DND-41 (cell line): ENCODE data around the gene TXNDC16.

ENCODE experiments used
- ATAC-seq: fragments of 200-7000 bp; cut with Tn5 transposase; 3 replicates; pipeline ENCODE4 v1.9.1; 2021; ENCODE audit warnings: low read depth; ENCODE audit not compliant: insufficient read depth
- DNase-seq: peaks from one replicate; pipeline ENCODE4 v3.0.0-alpha.2; 2020
- H2AFZ ChIP-seq: 2 replicates; pipeline ENCODE4 v1.6.0; 2012; ENCODE audit warnings: low read depth, low read length
- H3K27ac ChIP-seq: 2 replicates; pipeline ENCODE4 v1.5.1; 2012; ENCODE audit warnings: low read length, inconsistent platforms
- H3K27me3 ChIP-seq: fragments of 200-600 bp; sonication (generic); 2 replicates; pipeline ENCODE4 v1.6.0; 2012; ENCODE audit warnings: low read length, mild to moderate bottlenecking, inconsistent platforms; ENCODE audit not compliant: insufficient read depth, poor library complexity
- H3K36me3 ChIP-seq: 2 replicates; pipeline ENCODE4 v1.5.1; 2012; ENCODE audit warnings: low read length, inconsistent platforms; ENCODE audit not compliant: insufficient read depth
- H3K4me1 ChIP-seq: 2 replicates; pipeline ENCODE4 v1.5.1; 2012; ENCODE audit warnings: mild to moderate bottlenecking, low read length; ENCODE audit not compliant: insufficient read depth
- H3K4me2 ChIP-seq: 2 replicates; pipeline ENCODE4 v1.6.0; 2012; ENCODE audit warnings: mild to moderate bottlenecking, moderate library complexity, low read length, inconsistent platforms; ENCODE audit not compliant: insufficient read depth
- H3K4me3 ChIP-seq, 2 experiments: fragments of 200-600 bp in 1 of 2; shearing (Covaris generic) in 1 of 2; 2 replicates each; pipeline ENCODE4 v1.5.1; 2012 to 2016; ENCODE audit warnings: inconsistent platforms in 2 of 2, low read length in 2 of 2, mild to moderate bottlenecking in 2 of 2, low read depth in 1 of 2, moderate library complexity in 1 of 2
- H3K79me2 ChIP-seq: 2 replicates; pipeline ENCODE4 v1.6.0; 2012; ENCODE audit warnings: low read length, inconsistent platforms; ENCODE audit not compliant: insufficient read depth
- H3K9ac ChIP-seq: 2 replicates; pipeline ENCODE4 v1.6.0; 2012; ENCODE audit warnings: low read depth, mild to moderate bottlenecking, inconsistent platforms, low read length, moderate library complexity
- H3K9me3 ChIP-seq: 2 replicates; pipeline ENCODE4 v1.5.1; 2012; ENCODE audit warnings: low read length, moderate library complexity, mild to moderate bottlenecking, inconsistent platforms; ENCODE audit not compliant: insufficient read depth, severe bottlenecking
- H4K20me1 ChIP-seq: 2 replicates; pipeline ENCODE4 v1.6.0; 2012; ENCODE audit warnings: low read length; ENCODE audit not compliant: insufficient read depth
- EZH2 ChIP-seq: IDR thresholded peaks from 3 replicates; pipeline ENCODE4 v1.6.1; 2012; ENCODE audit warnings: borderline replicate concordance, low read depth, mild to moderate bottlenecking, moderate library complexity, low read length, inconsistent platforms; ENCODE audit not compliant: severe bottlenecking
- TF ChIP-seq, protein P1 (sequence below): IDR thresholded peaks from 2 replicates; pipeline ENCODE4 v1.5.1; 2012; ENCODE audit warnings: borderline replicate concordance, low read length, moderate library complexity, mild to moderate bottlenecking; ENCODE audit not compliant: poor library complexity, severe bottlenecking; ENCODE audit errors: extremely low read depth

TXNDC16 gene

DNA sequence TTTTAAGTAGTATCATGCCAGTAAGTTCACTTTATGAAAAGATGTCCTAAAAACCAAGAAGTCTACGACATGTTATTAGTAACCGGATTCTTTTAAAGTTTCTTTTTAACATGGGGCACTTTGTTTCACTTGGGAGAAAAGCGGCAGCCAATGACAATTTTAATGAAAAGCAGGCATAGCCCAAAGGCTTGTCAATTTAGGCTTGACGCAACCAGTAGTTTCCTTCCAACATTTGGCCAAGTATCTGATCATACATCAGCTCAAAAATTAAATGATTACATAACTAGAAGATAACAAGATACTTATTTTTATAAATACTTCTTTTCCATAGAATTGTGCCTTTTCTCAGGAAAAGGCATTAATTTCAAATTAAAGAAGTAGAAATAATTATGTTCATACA lies 112.8 kb downstream of the TXNDC16 start:
- no peaks in the 10 kb centered on the region for H3K79me2 ChIP-seq
- H3K27ac ChIP-seq, result no peak overlapping the region
- DNase-seq, result no peak
- no peaks in the 10 kb centered on the region for H3K4me1 ChIP-seq
- no peak for TF ChIP-seq EZH2
- TF ChIP-seq, protein P1, sequence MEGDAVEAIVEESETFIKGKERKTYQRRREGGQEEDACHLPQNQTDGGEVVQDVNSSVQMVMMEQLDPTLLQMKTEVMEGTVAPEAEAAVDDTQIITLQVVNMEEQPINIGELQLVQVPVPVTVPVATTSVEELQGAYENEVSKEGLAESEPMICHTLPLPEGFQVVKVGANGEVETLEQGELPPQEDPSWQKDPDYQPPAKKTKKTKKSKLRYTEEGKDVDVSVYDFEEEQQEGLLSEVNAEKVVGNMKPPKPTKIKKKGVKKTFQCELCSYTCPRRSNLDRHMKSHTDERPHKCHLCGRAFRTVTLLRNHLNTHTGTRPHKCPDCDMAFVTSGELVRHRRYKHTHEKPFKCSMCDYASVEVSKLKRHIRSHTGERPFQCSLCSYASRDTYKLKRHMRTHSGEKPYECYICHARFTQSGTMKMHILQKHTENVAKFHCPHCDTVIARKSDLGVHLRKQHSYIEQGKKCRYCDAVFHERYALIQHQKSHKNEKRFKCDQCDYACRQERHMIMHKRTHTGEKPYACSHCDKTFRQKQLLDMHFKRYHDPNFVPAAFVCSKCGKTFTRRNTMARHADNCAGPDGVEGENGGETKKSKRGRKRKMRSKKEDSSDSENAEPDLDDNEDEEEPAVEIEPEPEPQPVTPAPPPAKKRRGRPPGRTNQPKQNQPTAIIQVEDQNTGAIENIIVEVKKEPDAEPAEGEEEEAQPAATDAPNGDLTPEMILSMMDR, result no peak
- H3K36me3 ChIP-seq, result peaks cover 7% of the 10 kb centered on the region; the same call in 1 of the 2 replicates
- H2AFZ ChIP-seq, result no peak overlapping the region
- H4K20me1 ChIP-seq, result no peaks in the 10 kb centered on the region
- H3K9ac ChIP-seq, result no peak overlapping the region
- no peak overlapping the region for H3K4me2 ChIP-seq
- H3K27me3 ChIP-seq, result no peaks in the 10 kb centered on the region
- H3K4me3 ChIP-seq, result no peak overlapping the region
- H3K9me3 ChIP-seq, result no peaks in the 10 kb centered on the region
- no peak for ATAC-seq

DNA sequence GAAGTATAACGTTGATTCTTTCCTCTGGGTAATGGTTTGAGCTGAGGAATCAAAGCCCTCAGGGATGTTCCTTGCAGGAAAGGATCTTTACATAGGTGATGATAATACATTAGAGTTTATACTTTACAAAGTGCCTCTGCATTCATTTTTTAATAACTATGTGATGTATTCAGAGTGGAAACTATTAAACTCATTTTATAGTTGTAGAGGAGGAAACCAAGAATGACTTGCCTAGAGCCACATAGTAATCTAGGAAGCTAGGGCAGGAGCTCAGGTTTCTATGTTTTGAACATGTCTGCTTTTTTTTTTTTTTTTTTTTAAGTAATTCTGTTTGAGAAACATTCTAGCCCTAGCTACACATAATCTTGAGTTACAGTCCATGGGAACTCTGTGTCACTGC lies 117.3 kb downstream of the TXNDC16 start:
- Histone ChIP-seq H4K20me1 (no peaks in the 10 kb centered on the region), H3K4me1 (no peaks in the 10 kb centered on the region), H3K4me2 (no peak overlapping the region), H3K4me3 (no peak overlapping the region), H3K27ac (no peak overlapping the region), H3K36me3 (peaks cover 7% of the 10 kb centered on the region), H2AFZ (no peak overlapping the region), H3K9ac (no peak overlapping the region), H3K9me3 (no peaks in the 10 kb centered on the region), H3K27me3 (no peaks in the 10 kb centered on the region), H3K79me2 (no peaks in the 10 kb centered on the region)
- no peak for TF ChIP-seq EZH2
- TF ChIP-seq, protein P1, result no peak
- ATAC-seq, result no peak
- DNase-seq, result no peak

DNA sequence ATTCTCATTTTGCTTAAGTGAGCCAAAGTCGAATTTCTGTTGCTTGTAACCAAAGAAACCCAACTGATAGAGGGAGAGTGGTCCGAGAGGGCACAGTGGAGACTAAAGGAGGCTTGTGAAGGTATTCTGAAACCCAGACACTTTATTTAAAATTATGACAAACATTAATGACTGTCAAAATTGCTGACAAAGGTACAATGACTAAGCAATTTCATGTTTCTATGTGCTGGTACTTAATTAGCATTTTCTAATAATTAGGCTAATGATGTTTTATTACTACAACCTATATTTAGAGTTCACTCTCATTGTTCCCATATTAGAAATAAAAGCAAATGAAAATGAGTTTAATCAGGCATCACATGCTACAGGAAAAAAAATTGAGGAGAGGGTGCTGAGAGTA lies 121.8 kb downstream of the TXNDC16 start:
- ATAC-seq (no peak), DNase-seq (no peak)
- no peak overlapping the region for H3K4me3 ChIP-seq
- H3K79me2 ChIP-seq, result no peaks in the 10 kb centered on the region
- H2AFZ ChIP-seq, result no peak overlapping the region
- H3K27ac ChIP-seq, result no peak overlapping the region
- H3K9ac ChIP-seq, result no peak overlapping the region
- H3K4me1 ChIP-seq, result no peaks in the 10 kb centered on the region
- no peaks in the 10 kb centered on the region for H3K9me3 ChIP-seq
- no peak overlapping the region for H3K4me2 ChIP-seq
- H3K27me3 ChIP-seq, result no peaks in the 10 kb centered on the region
- no peak for TF ChIP-seq EZH2
- TF ChIP-seq, protein P1, result no peak
- no peaks in the 10 kb centered on the region; the same call in 1 of the 2 replicates for H3K36me3 ChIP-seq
- H4K20me1 ChIP-seq, result no peaks in the 10 kb centered on the region

DNA sequence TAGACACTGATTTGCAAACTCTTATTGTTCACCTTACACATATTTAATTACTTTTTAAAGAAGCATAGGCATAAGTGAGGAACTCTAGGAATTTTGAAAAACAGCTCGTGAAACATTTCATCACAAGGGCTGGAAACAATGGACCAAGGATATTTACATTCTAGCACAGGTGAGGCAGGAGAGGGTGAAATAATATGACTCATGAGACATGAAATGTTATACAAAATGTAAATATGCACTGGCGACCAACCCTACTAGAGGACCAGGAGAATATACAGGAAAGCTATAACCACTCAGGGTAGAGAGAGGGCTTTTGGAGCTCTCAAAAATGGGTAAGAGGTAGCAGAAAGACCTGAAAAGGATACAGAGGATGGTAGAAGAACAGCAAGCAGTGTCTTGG lies 122.9 kb downstream of the TXNDC16 start:
- Histone ChIP-seq H3K4me3 (no peak overlapping the region), H3K36me3 (no peaks in the 10 kb centered on the region; the same call in 1 of the 2 replicates), H3K4me1 (no peaks in the 10 kb centered on the region), H3K79me2 (no peaks in the 10 kb centered on the region), H3K9ac (no peak overlapping the region), H3K9me3 (no peaks in the 10 kb centered on the region), H3K27me3 (no peaks in the 10 kb centered on the region), H3K4me2 (no peak overlapping the region), H4K20me1 (no peaks in the 10 kb centered on the region), H3K27ac (no peak overlapping the region), H2AFZ (no peak overlapping the region)
- TF ChIP-seq, protein P1, result no peak
- no peak for TF ChIP-seq EZH2
- ATAC-seq (no peak), DNase-seq (no peak)
